ENCODE measurements around the gene TMPRSS9. TPM values are rescaled to one million over a fixed set of nuclear protein-coding genes. Genes with fewer than 3 reads are reported as not detected.

Gene TMPRSS9
- total RNA-seq, 1 donor from 2014 or later: not detected

DNA sequence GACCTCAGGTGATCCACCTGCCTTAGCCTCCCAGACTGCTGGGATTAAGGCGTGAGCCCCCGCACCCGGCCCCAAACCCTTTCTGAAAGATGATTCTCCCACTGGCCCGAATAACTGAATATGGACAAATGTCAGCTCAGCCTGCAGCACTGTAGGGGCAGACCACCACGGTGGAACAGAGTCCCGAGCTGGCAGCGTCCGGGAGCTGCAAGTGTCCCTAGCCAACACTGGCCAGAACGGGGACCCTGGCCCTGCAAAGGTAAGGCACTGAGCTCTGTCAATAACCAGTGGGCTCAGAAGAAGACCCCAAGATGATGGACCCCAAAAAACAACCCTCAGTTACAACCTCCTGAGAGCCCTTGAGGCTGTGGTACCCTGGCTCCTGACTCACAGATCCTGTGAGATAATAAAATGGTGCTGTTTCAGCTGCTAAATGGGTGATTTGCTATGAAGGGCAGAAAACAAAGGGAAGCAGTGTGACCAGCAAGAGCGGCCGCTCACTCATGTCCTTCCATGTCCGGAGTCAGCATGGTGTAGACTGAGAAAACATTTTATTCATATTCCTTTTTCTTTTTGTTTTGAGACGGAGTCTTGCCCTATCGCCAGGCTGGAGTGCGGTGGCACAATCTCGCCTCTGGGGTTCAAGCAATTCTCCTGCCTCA, 33.2 kb upstream of the TMPRSS9 start:
- H3K4me3 Mint-ChIP-seq (ENCODE audit: low read depth): peak overlapping the region; percentile 100
- no peak for DNase-seq (ENCODE audit: low spot score, unreplicated experiment)
- H3K27me3 Mint-ChIP-seq: no peaks in the 10 kb centered on the region
- TF ChIP-seq, protein P1, sequence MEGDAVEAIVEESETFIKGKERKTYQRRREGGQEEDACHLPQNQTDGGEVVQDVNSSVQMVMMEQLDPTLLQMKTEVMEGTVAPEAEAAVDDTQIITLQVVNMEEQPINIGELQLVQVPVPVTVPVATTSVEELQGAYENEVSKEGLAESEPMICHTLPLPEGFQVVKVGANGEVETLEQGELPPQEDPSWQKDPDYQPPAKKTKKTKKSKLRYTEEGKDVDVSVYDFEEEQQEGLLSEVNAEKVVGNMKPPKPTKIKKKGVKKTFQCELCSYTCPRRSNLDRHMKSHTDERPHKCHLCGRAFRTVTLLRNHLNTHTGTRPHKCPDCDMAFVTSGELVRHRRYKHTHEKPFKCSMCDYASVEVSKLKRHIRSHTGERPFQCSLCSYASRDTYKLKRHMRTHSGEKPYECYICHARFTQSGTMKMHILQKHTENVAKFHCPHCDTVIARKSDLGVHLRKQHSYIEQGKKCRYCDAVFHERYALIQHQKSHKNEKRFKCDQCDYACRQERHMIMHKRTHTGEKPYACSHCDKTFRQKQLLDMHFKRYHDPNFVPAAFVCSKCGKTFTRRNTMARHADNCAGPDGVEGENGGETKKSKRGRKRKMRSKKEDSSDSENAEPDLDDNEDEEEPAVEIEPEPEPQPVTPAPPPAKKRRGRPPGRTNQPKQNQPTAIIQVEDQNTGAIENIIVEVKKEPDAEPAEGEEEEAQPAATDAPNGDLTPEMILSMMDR (IDR thresholded peaks at IDR 0.05; ENCODE audit: unreplicated experiment): no peak
- H3K27ac Mint-ChIP-seq: no peak overlapping the region
- peaks cover 28% of the 10 kb centered on the region for H3K4me1 Mint-ChIP-seq (ENCODE audit: low read depth)
- H3K36me3 Mint-ChIP-seq (ENCODE audit: insufficient read depth): no peaks in the 10 kb centered on the region
- no peaks in the 10 kb centered on the region for H3K9me3 Mint-ChIP-seq (ENCODE audit: low read depth)

DNA sequence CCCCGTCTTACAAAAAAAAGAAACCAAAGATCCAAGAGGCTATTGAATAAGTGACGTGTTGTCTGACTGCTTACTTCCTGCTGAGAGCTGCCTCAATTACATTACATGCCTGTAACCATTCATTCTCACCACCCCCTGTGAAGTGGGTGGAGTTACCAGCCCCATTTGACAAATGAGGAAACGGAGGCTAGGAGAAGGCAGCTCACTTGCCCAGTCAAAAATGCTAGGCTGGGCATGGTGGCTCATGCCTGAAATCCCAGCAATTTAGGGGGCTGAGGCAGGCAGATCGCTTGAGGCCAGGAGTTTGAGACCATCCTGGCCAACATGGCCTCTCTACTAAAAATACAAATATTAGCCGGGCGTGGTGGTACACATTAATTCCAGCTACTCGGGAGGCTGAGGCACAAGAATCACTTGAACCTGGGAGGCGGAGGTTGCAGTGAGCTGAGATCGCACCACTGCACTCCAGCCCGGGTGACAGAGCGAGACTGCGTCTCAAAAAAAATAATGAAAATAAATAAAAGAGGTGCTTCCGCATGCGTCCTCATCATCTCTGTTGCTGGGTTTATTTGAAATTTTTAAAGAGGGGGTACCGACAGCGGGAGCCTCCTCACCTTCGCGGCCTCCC, 32.2 kb upstream of the TMPRSS9 start:
- Mint-ChIP-seq H3K4me3 (ENCODE audit: low read depth) (peak overlapping the region; percentile 100), H3K27me3 (no peaks in the 10 kb centered on the region), H3K9me3 (ENCODE audit: low read depth) (no peaks in the 10 kb centered on the region), H3K36me3 (ENCODE audit: insufficient read depth) (no peaks in the 10 kb centered on the region), H3K4me1 (ENCODE audit: low read depth) (peaks cover 28% of the 10 kb centered on the region), H3K27ac (peak overlapping the region; percentile 98)
- DNase-seq (ENCODE audit: low spot score, unreplicated experiment): no peak
- TF ChIP-seq, protein P1 (IDR thresholded peaks at IDR 0.05; ENCODE audit: unreplicated experiment): no peak

DNA sequence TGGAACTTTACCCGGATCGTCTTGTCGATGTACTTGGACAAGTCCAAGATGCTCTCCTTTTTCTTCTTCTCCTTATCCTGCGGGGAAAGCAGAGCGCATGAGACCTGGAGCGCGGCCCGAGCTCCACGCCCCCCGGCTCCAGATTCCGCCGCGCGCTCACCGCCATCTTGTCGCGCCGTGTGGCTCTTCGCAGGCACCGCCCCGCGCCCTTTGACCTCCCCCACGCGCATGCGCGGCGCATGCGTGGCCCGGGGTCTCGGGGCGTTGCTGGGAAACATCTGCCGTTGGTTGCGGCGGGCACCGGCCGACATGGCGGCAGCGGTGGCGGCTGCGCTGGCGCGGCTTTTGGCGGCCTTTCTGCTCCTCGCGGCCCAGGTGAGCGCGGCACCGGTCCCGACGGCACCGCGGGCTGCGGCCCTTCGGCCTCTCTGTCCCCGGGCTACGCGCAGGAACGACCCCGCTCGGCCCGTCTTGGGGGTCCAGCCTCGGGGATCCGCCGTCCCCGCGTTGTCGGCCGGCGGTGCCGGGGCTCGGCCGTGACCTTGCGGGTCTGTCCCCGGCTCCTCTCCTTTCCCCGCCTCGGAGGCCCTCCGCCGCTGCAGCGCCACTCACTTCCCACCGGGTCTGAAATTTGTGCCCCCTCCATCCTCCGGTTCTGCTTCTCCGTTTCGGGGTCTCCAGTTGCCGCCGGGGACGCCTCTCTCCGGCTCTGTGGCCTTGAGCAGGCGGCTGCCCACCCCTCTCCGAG, 31.5 kb upstream of the TMPRSS9 start, which contains the start of the genes LSM7 and SPPL2B:
Gene LSM7, minus strand, starts transcription at position 186 of the 748 bp plus-strand sequence. Its CDS starts 20 bp downstream, at position 166.
Gene SPPL2B, plus strand, starts transcription at position 284 of the 748 bp plus-strand sequence. Its CDS starts 26 bp downstream, at position 310.
- Mint-ChIP-seq H3K4me1 (ENCODE audit: low read depth) (peaks cover 28% of the 10 kb centered on the region), H3K36me3 (ENCODE audit: insufficient read depth) (no peaks in the 10 kb centered on the region), H3K9me3 (ENCODE audit: low read depth) (no peaks in the 10 kb centered on the region), H3K4me3 (ENCODE audit: low read depth) (peak within 1 kb of the TSS; percentile 100), H3K27me3 (no peaks in the 10 kb centered on the region), H3K27ac (peak within 1 kb of the TSS; percentile 98)
- DNase-seq (ENCODE audit: low spot score, unreplicated experiment): peak; percentile 84
- TF ChIP-seq, protein P1 (IDR thresholded peaks at IDR 0.05; ENCODE audit: unreplicated experiment): no peak

DNA sequence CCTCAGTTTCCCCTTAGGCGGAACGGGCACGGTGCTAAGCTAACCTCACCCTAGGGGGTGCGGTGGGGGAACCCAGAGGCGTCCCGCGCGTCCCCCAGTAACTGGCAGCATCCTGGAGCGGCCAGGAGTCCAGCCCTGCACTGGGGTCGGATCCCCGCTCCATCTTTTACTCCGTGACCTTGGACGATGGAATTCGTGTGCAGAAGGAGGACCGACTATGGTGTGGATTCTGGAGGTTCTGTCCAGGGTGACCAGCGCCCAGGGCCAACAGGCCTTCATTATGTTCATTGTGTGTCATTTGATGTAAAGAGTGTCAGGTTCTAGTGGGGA, 31.0 kb upstream of the TMPRSS9 start:
- H3K9me3 Mint-ChIP-seq (ENCODE audit: low read depth): no peaks in the 10 kb centered on the region
- H3K4me3 Mint-ChIP-seq (ENCODE audit: low read depth): peak overlapping the region; percentile 86
- peaks cover 30% of the 10 kb centered on the region for H3K4me1 Mint-ChIP-seq (ENCODE audit: low read depth)
- peak overlapping the region; percentile 95 for H3K27ac Mint-ChIP-seq
- TF ChIP-seq, protein P1 (IDR thresholded peaks at IDR 0.05; ENCODE audit: unreplicated experiment): no peak
- H3K36me3 Mint-ChIP-seq (ENCODE audit: insufficient read depth): no peaks in the 10 kb centered on the region
- DNase-seq (ENCODE audit: low spot score, unreplicated experiment): no peak
- H3K27me3 Mint-ChIP-seq: no peaks in the 10 kb centered on the region

DNA sequence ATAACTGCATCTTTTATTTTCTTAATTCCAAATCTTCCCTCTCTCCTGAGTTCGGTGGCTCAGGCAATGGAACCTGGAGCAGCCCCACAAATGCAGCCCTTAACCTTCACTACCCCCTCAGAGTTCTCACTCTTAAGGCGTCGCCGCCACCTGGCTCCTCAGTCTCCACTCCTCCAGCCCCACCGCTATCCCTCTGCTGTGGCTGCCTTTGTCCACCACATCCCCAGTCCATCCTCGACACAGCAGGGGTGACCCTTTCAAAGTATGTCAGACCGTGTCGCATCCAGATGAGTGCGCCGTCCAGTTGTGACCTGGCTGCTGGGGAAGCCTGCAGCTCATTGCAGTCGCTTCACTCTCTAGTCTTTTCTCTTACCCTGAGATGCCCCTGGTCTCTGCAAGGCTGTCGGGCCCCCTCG, 30.6 kb upstream of the TMPRSS9 start:
- no peaks in the 10 kb centered on the region for H3K36me3 Mint-ChIP-seq (ENCODE audit: insufficient read depth)
- H3K4me1 Mint-ChIP-seq (ENCODE audit: low read depth): peaks cover 30% of the 10 kb centered on the region

More for the DNA sequence above, 30.6 kb upstream of the TMPRSS9 start:
- DNase-seq (ENCODE audit: low spot score, unreplicated experiment): no peak
- Mint-ChIP-seq H3K27ac (peak overlapping the region; percentile 95), H3K4me3 (ENCODE audit: low read depth) (peak overlapping the region; percentile 86), H3K9me3 (ENCODE audit: low read depth) (no peaks in the 10 kb centered on the region), H3K27me3 (no peaks in the 10 kb centered on the region)
- TF ChIP-seq, protein P1 (IDR thresholded peaks at IDR 0.05; ENCODE audit: unreplicated experiment): no peak
